Neural crest cell (in vitro differentiated cells): Measurements from ENCODE around the gene MYO5A. TPM values are rescaled to one million over a fixed set of nuclear protein-coding genes. Genes with fewer than 3 reads are reported as not detected.

Experiments used
- DNase-seq: peaks from one replicate; pipeline ENCODE4 v3.0.0; 2021; ENCODE audit warnings: low read depth, mixed read lengths, low spot score
- H3K27ac Mint-ChIP-seq: one replicate; pipeline ENCODE4 v1.8.0; 2021; ENCODE audit warnings: mild to moderate bottlenecking, mixed read lengths; ENCODE audit not compliant: unreplicated experiment
- H3K27me3 Mint-ChIP-seq: 2 replicates; pipeline ENCODE4 v1.8.0; 2021; ENCODE audit warnings: low read depth, mild to moderate bottlenecking, mixed read lengths
- H3K36me3 Mint-ChIP-seq: 2 replicates; pipeline ENCODE4 v1.8.0; 2021; ENCODE audit warnings: low read depth, mild to moderate bottlenecking, mixed read lengths
- H3K4me1 Mint-ChIP-seq: 2 replicates; pipeline ENCODE4 v1.8.0; 2021; ENCODE audit warnings: mixed read lengths
- H3K4me3 Mint-ChIP-seq: one replicate; pipeline ENCODE4 v1.8.0; 2021; ENCODE audit warnings: mild to moderate bottlenecking, mixed read lengths
- H3K9me3 Mint-ChIP-seq: 2 replicates; pipeline ENCODE4 v1.8.0; 2021; ENCODE audit warnings: mixed read lengths
- CTCF ChIP-seq: fragments of 200-600 bp; sonication (generic); conservative IDR thresholded peaks from 2 replicates; pipeline ENCODE4 v1.5.0; 2021; ENCODE audit warnings: antibody characterized with exemption, mild to moderate bottlenecking
- total RNA-seq: library from RNA; stranded (reverse); gene quantifications from 2 replicates; pipeline ENCODE4 v1.2.1, GENCODE V29; 2021

Gene MYO5A
- total RNA-seq, 1 donor from 2014 or later = 29.1 TPM

DNA sequence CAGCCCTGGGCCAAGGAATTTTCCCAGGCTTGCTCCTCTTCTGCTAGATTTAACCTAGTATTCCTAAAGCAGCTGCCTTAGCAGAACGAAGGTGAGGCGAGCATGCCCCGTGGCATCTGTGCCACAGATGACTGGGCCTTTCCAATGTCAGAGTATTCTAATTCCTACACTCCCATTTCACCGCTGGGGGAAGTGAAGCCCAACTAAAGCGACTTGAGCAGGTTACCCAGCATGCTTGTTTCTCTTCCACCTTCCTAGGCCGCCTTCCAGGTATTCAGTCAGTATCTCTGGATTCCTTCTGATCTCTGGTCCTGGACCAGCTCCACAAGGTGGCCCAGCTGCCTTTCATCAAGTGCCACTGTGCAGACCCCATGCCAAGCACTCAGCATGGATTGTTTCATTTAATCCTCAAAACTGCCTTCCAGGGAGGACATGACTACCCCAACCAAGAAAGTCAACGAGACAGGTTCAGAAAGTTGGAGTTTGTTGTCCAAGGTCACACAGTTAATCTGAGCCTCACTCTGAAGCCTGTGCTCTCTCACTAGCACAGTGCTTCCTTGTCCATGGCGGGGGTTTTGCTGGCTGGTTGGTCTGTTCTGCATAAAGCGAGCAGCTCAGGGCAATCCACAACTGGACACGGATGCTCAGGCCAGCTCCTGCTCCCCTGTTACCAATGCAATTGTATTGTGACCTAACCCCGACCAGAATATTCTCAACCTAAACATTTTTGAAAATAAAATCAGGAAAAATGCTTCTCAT lies 248.2 kb downstream of the MYO5A start:
- H3K4me3 Mint-ChIP-seq = no peak overlapping the region
- no peak for TF ChIP-seq CTCF
- DNase-seq = no peak
- peak overlapping the region; percentile 35 for H3K27ac Mint-ChIP-seq
- H3K9me3 Mint-ChIP-seq = peaks cover 3% of the 10 kb centered on the region
- H3K27me3 Mint-ChIP-seq = no peaks in the 10 kb centered on the region
- H3K4me1 Mint-ChIP-seq = no peaks in the 10 kb centered on the region
- H3K36me3 Mint-ChIP-seq = no peaks in the 10 kb centered on the region

DNA sequence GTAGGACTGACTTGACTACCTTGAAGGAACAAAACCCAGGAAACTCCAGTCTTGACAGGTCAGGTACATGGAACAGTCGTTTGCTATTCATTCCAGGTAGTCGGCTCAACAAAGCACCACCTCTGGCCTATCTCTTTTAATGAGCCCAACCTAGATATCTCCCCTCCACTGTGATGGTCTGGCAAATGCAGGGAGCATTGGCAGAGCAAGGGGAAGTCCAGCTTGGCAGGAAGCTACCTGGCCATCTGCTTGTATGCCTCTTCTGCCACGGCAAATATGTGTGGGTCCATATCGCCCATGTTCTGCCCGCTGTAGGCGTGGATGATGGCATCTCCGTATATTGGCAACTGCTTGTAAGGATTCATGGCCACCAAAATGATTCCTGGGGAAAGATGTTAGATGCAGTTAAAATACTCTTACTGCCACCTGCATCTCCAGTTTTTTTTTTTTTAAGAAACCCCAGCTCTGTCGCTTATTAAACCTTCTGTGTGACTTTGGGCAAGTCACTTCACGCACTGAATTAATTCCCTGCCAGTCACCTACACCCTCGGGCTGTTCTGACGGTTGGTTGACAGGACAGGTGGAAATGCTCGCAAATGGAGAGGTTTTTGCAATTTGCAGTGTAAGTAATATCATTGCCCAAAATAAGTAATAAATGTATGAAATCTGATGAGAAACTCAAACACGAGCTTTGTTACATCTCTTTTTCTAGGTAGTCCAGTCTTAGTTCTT lies 249.9 kb downstream of the MYO5A start:
- no peak for TF ChIP-seq CTCF
- no peak for DNase-seq
- no peaks in the 10 kb centered on the region for H3K4me1 Mint-ChIP-seq
- H3K27ac Mint-ChIP-seq = no peak overlapping the region
- H3K27me3 Mint-ChIP-seq = no peaks in the 10 kb centered on the region
- H3K9me3 Mint-ChIP-seq = no peaks in the 10 kb centered on the region
- no peak overlapping the region for H3K4me3 Mint-ChIP-seq
- H3K36me3 Mint-ChIP-seq = no peaks in the 10 kb centered on the region

- TF ChIP-seq CTCF = no peak
- no peak for DNase-seq
- no peak overlapping the region for H3K4me3 Mint-ChIP-seq
- H3K27me3 Mint-ChIP-seq = no peaks in the 10 kb centered on the region
- H3K27ac Mint-ChIP-seq = no peak overlapping the region
- no peaks in the 10 kb centered on the region for H3K36me3 Mint-ChIP-seq
- no peaks in the 10 kb centered on the region for H3K9me3 Mint-ChIP-seq
- no peaks in the 10 kb centered on the region for H3K4me1 Mint-ChIP-seq
Measured at GRCh38 chr15:52278135-52278534, 250.5 kb downstream of the MYO5A start.

DNA sequence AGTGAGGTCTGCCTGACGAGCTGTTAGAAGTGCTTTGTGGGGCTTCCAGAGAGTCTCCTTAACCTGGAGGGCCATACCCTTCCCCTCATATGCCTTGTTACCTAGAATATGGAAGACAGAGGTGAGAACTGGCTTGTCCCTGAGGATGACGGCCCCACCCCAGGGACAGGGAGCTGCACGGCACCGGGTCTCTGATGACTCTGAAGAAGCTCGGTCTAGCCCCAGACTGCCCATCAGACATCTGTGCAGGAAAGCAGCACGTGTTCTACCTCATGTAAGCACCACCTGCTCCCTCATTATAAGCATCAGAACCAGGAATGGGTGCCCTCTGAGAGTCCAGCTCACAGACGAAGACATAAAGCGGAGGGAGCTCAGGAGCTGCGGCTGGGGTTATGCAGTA lies 251.1 kb downstream of the MYO5A start:
- Mint-ChIP-seq H3K4me1 (no peaks in the 10 kb centered on the region), H3K36me3 (no peaks in the 10 kb centered on the region), H3K4me3 (no peak overlapping the region), H3K27ac (no peak overlapping the region), H3K27me3 (no peaks in the 10 kb centered on the region), H3K9me3 (no peaks in the 10 kb centered on the region)
- DNase-seq = no peak
- TF ChIP-seq CTCF = no peak

DNA sequence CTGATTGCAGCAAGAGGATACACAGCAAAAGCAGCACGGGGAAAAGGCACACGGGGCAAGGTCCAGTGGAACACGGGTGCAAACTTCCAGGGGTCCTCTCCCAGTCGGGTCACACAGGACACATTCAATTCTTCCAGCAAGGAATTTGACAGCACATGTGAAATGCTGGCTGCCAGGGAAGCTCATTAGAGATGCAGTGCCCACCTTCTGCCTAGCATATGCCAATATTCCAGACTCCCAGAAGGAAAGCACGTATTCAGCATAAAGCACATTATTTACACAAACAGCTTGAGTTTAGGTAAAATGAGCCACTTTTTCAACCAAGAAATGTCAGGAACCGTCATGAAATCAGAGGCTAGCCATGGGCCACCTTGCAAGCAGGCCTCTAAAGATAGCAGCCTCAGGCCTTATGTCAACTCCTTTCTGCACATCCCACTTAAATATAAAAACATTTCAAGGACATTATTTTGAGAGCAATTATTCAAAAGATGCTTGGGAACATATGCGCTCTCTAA lies 252.4 kb downstream of the MYO5A start:
- Mint-ChIP-seq H3K27ac (no peak overlapping the region), H3K4me1 (no peaks in the 10 kb centered on the region), H3K4me3 (no peak overlapping the region), H3K9me3 (no peaks in the 10 kb centered on the region), H3K27me3 (no peaks in the 10 kb centered on the region), H3K36me3 (no peaks in the 10 kb centered on the region)
- no peak for TF ChIP-seq CTCF
- no peak for DNase-seq
